Left lung (tissue), 10 donors: ENCODE results near the gene PPP3R1. TPM values are rescaled to one million over a fixed set of nuclear protein-coding genes. Genes with fewer than 3 reads are reported as not detected.

Experiments used
- ATAC-seq: fragments of 200-7000 bp; cut with Tn5 transposase; one replicate; pipeline ENCODE4 v1.9.1; 2020; ENCODE audit warnings: moderate library complexity
- DNase-seq, 4 donors: peaks; one replicate each; pipeline ENCODE4 v3.0.0-alpha.2; 2013 to 2020
- H3K27ac ChIP-seq, 2 donors: fragments of 200-600 bp; sonication (generic) in 1 of 2; one replicate each; pipeline versions ENCODE4 v1.5.0 to v1.8.0; 2020 to 2021
- H3K27me3 ChIP-seq, 2 donors: fragments of 200-600 bp; sonication (generic) in 1 of 2; one replicate each; pipeline versions ENCODE4 v1.5.0 to v1.8.0; 2020 to 2021
- H3K36me3 ChIP-seq, 2 donors: fragments of 200-600 bp; sonication (generic) in 1 of 2; one replicate each; pipeline versions ENCODE4 v1.5.0 to v1.8.0; 2020 to 2021
- H3K4me1 ChIP-seq, 2 donors: fragments of 200-600 bp; one replicate each; pipeline ENCODE4 v1.8.0; 2021
- H3K4me3 ChIP-seq, 2 donors: fragments of 200-600 bp; sonication (generic) in 1 of 2; one replicate each; pipeline versions ENCODE4 v1.5.0 to v1.8.0; 2020 to 2021; ENCODE audit warnings: mild to moderate bottlenecking in 1 of 2
- H3K9me3 ChIP-seq, 2 donors: fragments of 200-600 bp; sonication (generic) in 1 of 2; one replicate each; pipeline versions ENCODE4 v1.5.0 to v1.8.0; 2020 to 2021
- intact Hi-C, 2 donors: fragments of 100-400 bp; cut with DNase I; formaldehyde crosslinking; loops; one replicate each; pipeline versions ENCODE4 v1.11.2 to v1.14.2; 2022
- polyA plus RNA-seq, 6 donors: library from polyadenylated mRNA; unstranded; fragments of 120-200 nt; gene quantifications; one replicate each; pipeline ENCODE4 v1.2.1, GENCODE V29; 2013; ENCODE audit not compliant: insufficient read length in 6 of 6
- total RNA-seq, 2 donors: library from RNA; stranded (reverse); fragmentation: NEBNext Ultra II Directional; extraction: Animal tissue kit (Norgen Biotek cat#: 25700); gene quantifications; one replicate each; pipeline ENCODE4 v1.2.1, GENCODE V29; 2021
- TF ChIP-seq, protein P1 (sequence below), 2 donors: fragments of 200-600 bp; sonication (generic) in 1 of 2; IDR thresholded peaks; one replicate each; pipeline versions ENCODE4 v1.5.0 to v1.8.0; 2021; ENCODE audit warnings: antibody characterized with exemption in 2 of 2
- donor health status: DM: no; HTN: yes; CAD: no.
- donor health status: DM: no; HTN: no; CAD: no.

PPP3R1 gene
- total and polyA plus RNA-seq, 8 donors = 50.2 to 74.2 (median 66.9) TPM

- H3K27ac ChIP-seq = no peak overlapping the region
- intact Hi-C loops = no loop called here
These were observed 28.9 kb downstream of the PPP3R1 start for GRCh38 chr2:68223419-68223818.

GRCh38 chr2:68222287-68222686 is 30.0 kb downstream of the PPP3R1 start:
- DNase-seq (no peak), ATAC-seq (no peak)
- no peaks in the 10 kb centered on the region for H3K36me3 ChIP-seq
- intact Hi-C loops = no loop called here
- no peaks in the 10 kb centered on the region for H3K27me3 ChIP-seq
- no peaks in the 10 kb centered on the region for H3K9me3 ChIP-seq
- H3K4me3 ChIP-seq = no peak overlapping the region
- no peak overlapping the region for H3K27ac ChIP-seq
- TF ChIP-seq, protein P1, sequence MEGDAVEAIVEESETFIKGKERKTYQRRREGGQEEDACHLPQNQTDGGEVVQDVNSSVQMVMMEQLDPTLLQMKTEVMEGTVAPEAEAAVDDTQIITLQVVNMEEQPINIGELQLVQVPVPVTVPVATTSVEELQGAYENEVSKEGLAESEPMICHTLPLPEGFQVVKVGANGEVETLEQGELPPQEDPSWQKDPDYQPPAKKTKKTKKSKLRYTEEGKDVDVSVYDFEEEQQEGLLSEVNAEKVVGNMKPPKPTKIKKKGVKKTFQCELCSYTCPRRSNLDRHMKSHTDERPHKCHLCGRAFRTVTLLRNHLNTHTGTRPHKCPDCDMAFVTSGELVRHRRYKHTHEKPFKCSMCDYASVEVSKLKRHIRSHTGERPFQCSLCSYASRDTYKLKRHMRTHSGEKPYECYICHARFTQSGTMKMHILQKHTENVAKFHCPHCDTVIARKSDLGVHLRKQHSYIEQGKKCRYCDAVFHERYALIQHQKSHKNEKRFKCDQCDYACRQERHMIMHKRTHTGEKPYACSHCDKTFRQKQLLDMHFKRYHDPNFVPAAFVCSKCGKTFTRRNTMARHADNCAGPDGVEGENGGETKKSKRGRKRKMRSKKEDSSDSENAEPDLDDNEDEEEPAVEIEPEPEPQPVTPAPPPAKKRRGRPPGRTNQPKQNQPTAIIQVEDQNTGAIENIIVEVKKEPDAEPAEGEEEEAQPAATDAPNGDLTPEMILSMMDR (IDR thresholded peaks at IDR 0.05) = no peak
- H3K4me1 ChIP-seq = peaks cover 25 to 77% of the 10 kb centered on the region in 2 donors

More at GRCh38 chr2:68223419-68223818, 28.9 kb downstream of the PPP3R1 start:
- Histone ChIP-seq H3K4me3 (no peak overlapping the region), H3K27me3 (no peaks in the 10 kb centered on the region), H3K9me3 (no peaks in the 10 kb centered on the region), H3K4me1 (peaks cover 14 to 68% of the 10 kb centered on the region in 2 donors), H3K36me3 (no peaks in the 10 kb centered on the region)
- ATAC-seq = no peak
- DNase-seq = no peak
- TF ChIP-seq, protein P1 (IDR thresholded peaks at IDR 0.05) = no peak

DNA sequence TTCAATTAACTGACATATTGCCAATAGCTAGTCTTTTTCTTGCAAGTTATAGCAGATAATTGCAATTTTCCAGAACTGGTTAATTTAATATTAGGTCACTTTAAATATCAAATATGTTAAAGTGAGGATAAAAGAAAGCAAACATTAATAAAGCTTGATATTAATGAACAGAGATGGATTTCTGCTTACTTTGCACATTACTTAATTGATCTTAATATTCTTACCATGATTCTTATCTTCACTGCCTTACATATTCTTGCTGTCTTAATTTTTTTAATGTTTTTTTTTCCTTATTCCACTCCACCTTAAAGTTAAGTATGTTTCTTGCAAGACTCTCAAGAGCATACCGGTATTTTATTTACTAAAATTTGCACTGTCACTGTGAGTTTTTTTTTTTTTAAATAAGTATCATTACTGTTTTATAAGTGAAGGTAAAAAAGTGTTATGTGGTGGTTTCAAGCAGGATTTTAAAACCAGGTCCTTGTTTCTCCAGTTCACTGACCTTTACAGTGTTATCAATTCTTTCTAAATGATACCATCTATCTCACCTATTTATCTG is 33.9 kb downstream of the PPP3R1 start:
- TF ChIP-seq, protein P1 (IDR thresholded peaks at IDR 0.05) = no peak
- H3K27ac ChIP-seq = no peak overlapping the region
- no peak overlapping the region for H3K4me3 ChIP-seq
- intact Hi-C loops = no loop called here
- DNase-seq (no peak), ATAC-seq (no peak)
- H3K27me3 ChIP-seq = no peaks in the 10 kb centered on the region
- no peaks in the 10 kb centered on the region for H3K9me3 ChIP-seq
- H3K4me1 ChIP-seq = peaks cover 18 to 48% of the 10 kb centered on the region in 2 donors
- peaks cover 0 to 6% of the 10 kb centered on the region in 2 donors for H3K36me3 ChIP-seq

- Histone ChIP-seq H3K9me3 (no peaks in the 10 kb centered on the region), H3K4me3 (no peak overlapping the region), H3K36me3 (peaks cover 0 to 9% of the 10 kb centered on the region in 2 donors), H3K27me3 (no peaks in the 10 kb centered on the region), H3K27ac (no peak overlapping the region), H3K4me1 (peaks cover 18 to 41% of the 10 kb centered on the region in 2 donors)
- ATAC-seq = no peak
- TF ChIP-seq, protein P1 (IDR thresholded peaks at IDR 0.05) = no peak
- intact Hi-C loops = no loop called here
- DNase-seq = no peak
These were observed 34.6 kb downstream of the PPP3R1 start for GRCh38 chr2:68217729-68218128.

- no peak overlapping the region for H3K27ac ChIP-seq
- intact Hi-C loops = no loop called here
- no peaks in the 10 kb centered on the region for H3K27me3 ChIP-seq
- H3K36me3 ChIP-seq = peaks cover 0 to 18% of the 10 kb centered on the region in 2 donors
- ATAC-seq = no peak
- DNase-seq = no peak
- TF ChIP-seq, protein P1 (IDR thresholded peaks at IDR 0.05) = no peak
- H3K4me1 ChIP-seq = peaks cover 18 to 38% of the 10 kb centered on the region in 2 donors
- no peaks in the 10 kb centered on the region for H3K9me3 ChIP-seq
- H3K4me3 ChIP-seq = no peak overlapping the region
These were observed 35.6 kb downstream of the PPP3R1 start for GRCh38 chr2:68216454-68217310.
